Small intestine (tissue), 7 donors: ENCODE data around the gene COL5A1. TPM values are rescaled to one million over a fixed set of nuclear protein-coding genes. Genes with fewer than 3 reads are reported as not detected.

Source experiments
- DNase-seq, 2 donors: peaks; one replicate each; pipeline versions ENCODE4 v3.0.0 to v3.0.0-alpha.2; 2013
- FAIRE-seq: peaks from 2 replicates; lab custom pipeline; 2012; peaks lifted over from hg19 to GRCh38; lab: Jason Lieb, UNC
- H3K27ac ChIP-seq, 3 donors: one replicate each; pipeline ENCODE4 v1.5.1; 2013; ENCODE audit warnings: low read length in 2 of 3, mild to moderate bottlenecking in 2 of 3, control low read depth in 1 of 3, inconsistent platforms in 1 of 3, low read depth in 1 of 3, moderate library complexity in 1 of 3
- H3K27me3 ChIP-seq, 3 donors: one replicate each; pipeline ENCODE4 v1.6.1; 2013; ENCODE audit warnings: low read length in 3 of 3, inconsistent platforms in 1 of 3; ENCODE audit not compliant: control insufficient read depth in 3 of 3, insufficient read depth in 3 of 3
- H3K36me3 ChIP-seq, 3 donors: one replicate each; pipeline ENCODE4 v1.6.1; 2013; ENCODE audit warnings: low read length in 3 of 3, inconsistent platforms in 1 of 3, low read depth in 1 of 3, mild to moderate bottlenecking in 1 of 3, moderate library complexity in 1 of 3; ENCODE audit not compliant: control insufficient read depth in 3 of 3, insufficient read depth in 2 of 3
- H3K4me1 ChIP-seq, 3 donors: one replicate each; pipeline ENCODE4 v1.6.1; 2013; ENCODE audit warnings: low read length in 2 of 3, inconsistent platforms in 1 of 3, low read depth in 1 of 3, mild to moderate bottlenecking in 1 of 3, moderate library complexity in 1 of 3; ENCODE audit not compliant: control insufficient read depth in 3 of 3, insufficient read depth in 2 of 3
- H3K4me3 ChIP-seq, 3 donors: one replicate each; pipeline ENCODE4 v1.5.1; 2013; ENCODE audit warnings: low read length in 3 of 3, control low read depth in 1 of 3, inconsistent platforms in 1 of 3, low read depth in 1 of 3, mild to moderate bottlenecking in 1 of 3, moderate library complexity in 1 of 3
- H3K9me3 ChIP-seq, 2 donors: one replicate each; pipeline ENCODE4 v1.6.1; 2013; ENCODE audit warnings: low read depth in 1 of 2, low read length in 1 of 2; ENCODE audit not compliant: control insufficient read depth in 2 of 2, insufficient read depth in 1 of 2
- WGBS, 3 donors: extraction: QIAGEN DNeasy Blood & Tissue Kit; methylation state at CpG; one replicate each; pipeline ENCODE4 v1.1.7; 2013; 5-methylcytosine and 5-hydroxymethylcytosine counted together
- polyA plus RNA-seq, 4 donors: library from polyadenylated mRNA; stranded (reverse) in 3 of 4; unstranded in 1 of 4; fragments of 200-250 nt in 3 of 4; fragments of 120-200 nt in 1 of 4; gene quantifications; one replicate each; pipeline versions ENCODE4 v1.2.1 to v1.2.3, GENCODE V29; 2013
- donor health status: healthy with polysubstance abuse.
- donor health status: control.
- donor health status: control.
- donor health status: Bipolar disorder and iron deficiency.
- donor health status: healthy.

Gene COL5A1
- polyA plus RNA-seq, 4 donors: 0.22 to 54.0 (median 5.4) TPM

GRCh38 chr9:134843740-134844139 is 202.1 kb downstream of the COL5A1 start:
- Histone ChIP-seq H3K36me3 (peaks cover 0 to 24% (median 0%) of the 10 kb centered on the region in 3 donors), H3K4me3 (no peak overlapping the region), H3K9me3 (peaks cover 0 to 9% of the 10 kb centered on the region in 2 donors), H3K27ac (no peak overlapping the region), H3K27me3 (no peaks in the 10 kb centered on the region), H3K4me1 (no peaks in the 10 kb centered on the region)
- no peak for FAIRE-seq
- DNase-seq: no peak
- 77 to 84% (median 79%) methylated on average over 16 to 18 of the region's 18 CpGs for WGBS, 3 donors

GRCh38 chr9:134844821-134845220 is 203.2 kb downstream of the COL5A1 start:
- 72 to 78% (median 73%) methylated on average over 8 of the region's 8 CpGs for WGBS, 3 donors
- peaks cover 0 to 9% of the 10 kb centered on the region in 2 donors for H3K9me3 ChIP-seq
- no peak for FAIRE-seq
- no peak overlapping the region for H3K27ac ChIP-seq
- no peaks in the 10 kb centered on the region for H3K27me3 ChIP-seq
- DNase-seq: no peak
- peaks cover 0 to 21% (median 0%) of the 10 kb centered on the region in 3 donors for H3K36me3 ChIP-seq
- no peak overlapping the region for H3K4me3 ChIP-seq
- H3K4me1 ChIP-seq: no peaks in the 10 kb centered on the region

DNA sequence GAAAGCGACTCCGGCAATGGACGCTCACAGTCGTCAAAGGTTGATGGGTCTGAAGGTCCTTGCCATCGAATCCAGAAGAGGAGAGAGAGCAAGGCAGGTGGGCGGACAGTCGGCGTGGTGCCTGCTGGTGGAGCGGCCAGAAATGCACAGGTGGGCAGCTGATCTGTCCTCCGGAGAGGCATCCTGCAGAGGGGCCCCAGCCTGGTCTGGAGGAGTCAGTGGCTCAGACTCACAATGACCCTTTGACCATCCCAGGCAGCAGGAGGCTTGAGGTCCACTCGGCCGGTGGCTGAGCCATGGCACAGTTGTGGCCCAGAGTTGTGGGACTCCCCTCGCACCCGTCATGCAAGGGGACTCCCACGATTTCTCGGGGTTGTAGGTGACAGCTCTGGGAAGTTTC is 204.6 kb downstream of the COL5A1 start:
- DNase-seq: no peak
- H3K27me3 ChIP-seq: no peaks in the 10 kb centered on the region
- peaks cover 0 to 16% (median 0%) of the 10 kb centered on the region in 3 donors for H3K36me3 ChIP-seq
- H3K9me3 ChIP-seq: peaks cover 0 to 19% of the 10 kb centered on the region in 2 donors
- H3K4me1 ChIP-seq: no peaks in the 10 kb centered on the region
- 84 to 89% (median 86%) methylated on average over 12 to 16 of the region's 16 CpGs for WGBS, 3 donors
- no peak overlapping the region for H3K27ac ChIP-seq
- H3K4me3 ChIP-seq: no peak overlapping the region
- FAIRE-seq: no peak

DNA sequence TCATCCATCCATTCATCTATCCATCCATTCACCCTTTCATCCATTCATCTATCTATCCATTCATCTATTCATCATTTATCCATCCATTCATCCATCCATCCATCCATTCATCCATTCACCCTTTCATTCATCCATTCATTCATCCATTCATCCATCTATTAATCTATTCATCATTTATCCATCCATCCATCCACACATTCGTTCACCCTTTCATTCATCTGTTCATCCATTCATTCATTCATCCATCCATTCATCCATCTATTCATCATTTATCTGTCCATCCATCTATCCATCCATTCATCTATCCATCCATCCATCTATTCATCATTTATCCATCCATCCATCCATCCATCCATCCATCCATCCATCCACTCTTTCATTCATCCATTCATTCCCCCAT is 205.1 kb downstream of the COL5A1 start:
- DNase-seq (no peak), FAIRE-seq (no peak)
- no peak overlapping the region for H3K4me3 ChIP-seq
- peaks cover 0 to 13% (median 0%) of the 10 kb centered on the region in 3 donors for H3K36me3 ChIP-seq
- H3K9me3 ChIP-seq: peaks cover 0 to 21% of the 10 kb centered on the region in 2 donors
- H3K27me3 ChIP-seq: no peaks in the 10 kb centered on the region
- no peak overlapping the region for H3K27ac ChIP-seq
- no peaks in the 10 kb centered on the region for H3K4me1 ChIP-seq
- WGBS, 3 donors: 67 to 85% (median 76%) methylated on average over 1 of the region's 1 CpG

GRCh38 chr9:134847138-134847537 is 205.5 kb downstream of the COL5A1 start:
- WGBS, 3 donors: 70 to 86% (median 75%) methylated on average over 3 of the region's 3 CpGs
- Histone ChIP-seq H3K36me3 (peaks cover 0 to 9% (median 0%) of the 10 kb centered on the region in 3 donors), H3K27ac (no peak overlapping the region), H3K4me1 (no peaks in the 10 kb centered on the region), H3K4me3 (no peak overlapping the region), H3K27me3 (no peaks in the 10 kb centered on the region), H3K9me3 (peaks cover 0 to 23% of the 10 kb centered on the region in 2 donors)
- DNase-seq: no peak
- FAIRE-seq: no peak

- H3K27ac ChIP-seq: no peak overlapping the region
- 72 to 83% (median 72%) methylated on average over 15 to 16 of the region's 16 CpGs for whole genome bisulfite sequencing, 3 donors
- no peak for DNase-seq
- FAIRE-seq: no peak
- H3K9me3 ChIP-seq: peaks cover 0 to 25% of the 10 kb centered on the region in 2 donors
- peaks cover 0 to 6% (median 0%) of the 10 kb centered on the region in 3 donors for H3K36me3 ChIP-seq
- no peak overlapping the region for H3K4me3 ChIP-seq
- no peaks in the 10 kb centered on the region for H3K27me3 ChIP-seq
- no peaks in the 10 kb centered on the region for H3K4me1 ChIP-seq
Observed at GRCh38 chr9:134847752-134848432, 206.3 kb downstream of the COL5A1 start.

DNA sequence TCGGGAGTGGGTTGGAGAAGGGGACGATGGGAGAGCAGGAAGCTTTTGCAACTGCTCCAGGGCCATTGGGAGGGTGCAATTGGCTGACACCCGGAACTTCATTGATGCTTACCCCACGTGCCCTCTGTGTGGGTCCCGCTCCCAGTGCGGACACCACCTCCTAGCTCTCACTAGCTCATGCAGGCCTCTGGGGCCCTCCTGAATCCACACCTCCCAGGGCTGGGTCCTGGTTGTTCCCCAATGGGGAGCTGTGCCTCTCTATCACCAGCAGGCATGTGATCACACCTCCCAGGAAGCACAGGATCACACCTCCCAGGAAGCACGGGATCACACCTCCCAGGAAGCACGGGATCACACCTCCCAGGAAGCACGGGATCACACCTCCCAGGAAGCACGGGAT is 206.9 kb downstream of the COL5A1 start:
- FAIRE-seq (no peak), DNase-seq (no peak)
- Histone ChIP-seq H3K4me1 (no peaks in the 10 kb centered on the region), H3K9me3 (peaks cover 0 to 25% of the 10 kb centered on the region in 2 donors), H3K27ac (no peak overlapping the region), H3K4me3 (no peak overlapping the region), H3K27me3 (no peaks in the 10 kb centered on the region), H3K36me3 (peaks cover 0 to 3% (median 0%) of the 10 kb centered on the region in 3 donors)
- WGBS, 3 donors: 88 to 90% (median 88%) methylated on average over 8 to 10 of the region's 10 CpGs

- no peak overlapping the region for H3K27ac ChIP-seq
- H3K4me1 ChIP-seq: no peaks in the 10 kb centered on the region
- no peaks in the 10 kb centered on the region for H3K36me3 ChIP-seq
- H3K4me3 ChIP-seq: no peak overlapping the region
- H3K27me3 ChIP-seq: no peaks in the 10 kb centered on the region
- no peak for FAIRE-seq
- DNase-seq: no peak
- WGBS, 3 donors: 81 to 91% (median 85%) methylated on average over 9 of the region's 9 CpGs
- H3K9me3 ChIP-seq: peaks cover 0 to 25% of the 10 kb centered on the region in 2 donors
Observed at GRCh38 chr9:134850611-134851010, 209.0 kb downstream of the COL5A1 start.
